Heart left ventricle (tissue), 16 donors: Measurements from ENCODE around the gene RNU1-3. TPM values are rescaled to one million over a fixed set of nuclear protein-coding genes. Genes with fewer than 3 reads are reported as not detected.
"Not testable (repeated sequence)": the region's sequence is repeated elsewhere in the genome, so short reads cannot be mapped to it uniquely, and the experiment has no call there.

ENCODE experiments used
- ATAC-seq, 4 donors: fragments of 200-7000 bp; cut with Tn5 transposase; one replicate each; pipeline ENCODE4 v1.9.1; 2020 to 2022; ENCODE audit warnings: moderate library complexity in 4 of 4, mild to moderate bottlenecking in 3 of 4, moderate number of reproducible peaks in 1 of 4
- DNase-seq, 5 donors: peaks; one replicate each; pipeline ENCODE4 v3.0.0-alpha.2; 2020
- H3K27ac ChIP-seq, 12 donors: fragments of 200-600 bp; sonication (generic) in 4 of 12; one replicate each; pipeline versions ENCODE4 v1.5.0 to v1.8.0; 2016 to 2022; ENCODE audit warnings: mild to moderate bottlenecking in 2 of 12
- H3K27me3 ChIP-seq, 9 donors: fragments of 200-600 bp; sonication (generic) in 2 of 9; one replicate each; pipeline versions ENCODE4 v1.5.1 to v1.8.0; 2016 to 2022; ENCODE audit warnings: mild to moderate bottlenecking in 3 of 9
- H3K36me3 ChIP-seq, 9 donors: fragments of 200-600 bp; sonication (generic) in 2 of 9; one replicate each; pipeline versions ENCODE4 v1.5.0 to v1.8.0; 2018 to 2022; ENCODE audit warnings: mild to moderate bottlenecking in 2 of 9
- H3K4me1 ChIP-seq, 12 donors: fragments of 200-600 bp; sonication (generic) in 4 of 12; one replicate each; pipeline versions ENCODE4 v1.5.0 to v1.8.0; 2016 to 2022; ENCODE audit warnings: mild to moderate bottlenecking in 3 of 12
- H3K4me3 ChIP-seq, 12 donors: fragments of 200-600 bp; sonication (generic) in 4 of 12; one replicate each; pipeline versions ENCODE4 v1.5.0 to v1.8.0; 2017 to 2022; ENCODE audit warnings: mild to moderate bottlenecking in 9 of 12, moderate library complexity in 4 of 12
- H3K9me3 ChIP-seq, 12 donors: fragments of 200-600 bp; sonication (generic) in 4 of 12; one replicate each; pipeline versions ENCODE4 v1.5.0 to v1.8.0; 2016 to 2022; ENCODE audit warnings: mild to moderate bottlenecking in 1 of 12
- CTCF ChIP-seq, 12 donors: fragments of 200-600 bp; sonication (generic) in 4 of 12; IDR thresholded peaks; one replicate each; pipeline versions ENCODE4 v1.5.0 to v1.8.0; 2018 to 2022; ENCODE audit warnings: antibody characterized with exemption in 12 of 12, mild to moderate bottlenecking in 5 of 12
- WGBS, 4 donors: extraction: QIAGEN DNeasy Blood & Tissue Kit in 2 of 4; methylation state at CpG; one replicate each; pipeline versions ENCODE4 v1.1.5 to v1.1.7; 2013 to 2018; 5-methylcytosine and 5-hydroxymethylcytosine counted together
- intact Hi-C, 10 donors: fragments of 100-400 bp; cut with DNase I; formaldehyde crosslinking; loops; one replicate each; pipeline versions ENCODE4 v1.11.1 to v1.14.2; 2022
- polyA plus RNA-seq, 2 donors: library from polyadenylated mRNA; stranded (reverse); fragments of 200-250 nt; gene quantifications; one replicate each; pipeline ENCODE4 v1.2.3, GENCODE V29; 2013
- total RNA-seq, 9 donors: library from RNA; depleted of rRNA in 2 of 9; stranded (reverse); fragments of >200 nt in 2 of 9; fragmentation: NEBNext Ultra II Directional in 3 of 9; extraction: Animal tissue kit (Norgen Biotek cat#: 25700) in 3 of 9; gene quantifications; one replicate each; pipeline versions ENCODE4 v1.1.0 to v1.2.4, GENCODE V29; 2016 to 2023
- donor health status: ischemic (EF 13 %, LVEDD 7.1; RV severe dilation, severe dysfunction).
- donor health status: healthy with polysubstance abuse.
- donor health status: DM: no; HTN: yes; CAD: no.
- donor health status: DM: no; HTN: no; CAD: no.
- donor health status: ischemic (EF 25% LVEDD 6.9; RV normal size, moderate dysfunction).
- donor health status: ischemic (EF 25% LVEDD 5.7; RV mildly dilated, moderate dysfunction).
- donor health status: healthy.
- donor health status: DM: yes; HTN: yes; CAD: no.
- donor health status: ischemic (EF 35%, LVEDD 5.7; RV mildly dilated, moderate dysfunction).
- donor health status: nonischemic (EF 11% LVEDD 7.7; RV severe dilation, severe dysfunction).
- donor health status: DM: yes; HTN: yes; CAD: no.
- donor health status: PGD.
- donor health status: ischemic (EF 29% LVEDD 5.4; RV normal size, mild dysfunction).
- donor health status: nonischemic (EF 23%, LVEDD 6.1; RV moderate dilation, normal function).

The RNU1-3 gene
- total and polyA plus RNA-seq, 11 donors, result 364 to 3,776 (median 2,470) TPM; not detected in 4

GRCh38 chr1:16707130-16708093 lies 40.7 kb upstream of the RNU1-3 start:
- WGBS, 4 donors, result 2 to 13% (median 7%) methylated on average over 36 to 68 of the region's 99 CpGs; no CpG with 5 or more reads in 1 of the 4 donors
- ATAC-seq, result peak in 1 of 4 donors; percentile 6
- H3K27me3 ChIP-seq, H3K4me1 ChIP-seq, DNase-seq, H3K36me3 ChIP-seq, H3K9me3 ChIP-seq, H3K27ac ChIP-seq, intact Hi-C loops: not testable (repeated sequence)
- peak in 5 of 12 donors; percentile 9 to 39 (median 16) for TF ChIP-seq CTCF (IDR thresholded peaks at IDR 0.05)
- peak overlapping the region in 2 of 12 donors; percentile 20 to 29 for H3K4me3 ChIP-seq

- DNase-seq, H3K4me3 ChIP-seq, H3K9me3 ChIP-seq, H3K4me1 ChIP-seq, intact Hi-C loops, H3K27me3 ChIP-seq, H3K27ac ChIP-seq, H3K36me3 ChIP-seq, ATAC-seq: not testable (repeated sequence)
- 72 to 92% (median 85%) methylated on average over 4 to 6 of the region's 6 CpGs for WGBS, 4 donors
Measured at GRCh38 chr1:16706302-16706701, 39.6 kb upstream of the RNU1-3 start.

- H3K9me3 ChIP-seq, intact Hi-C loops, H3K4me3 ChIP-seq, H3K36me3 ChIP-seq, DNase-seq, H3K27ac ChIP-seq, H3K4me1 ChIP-seq, ATAC-seq, H3K27me3 ChIP-seq: not testable (repeated sequence)
- WGBS, 4 donors, result 84 to 97% (median 93%) methylated on average over 5 to 12 of the region's 16 CpGs; no CpG with 5 or more reads in 1 of the 4 donors
Measured at GRCh38 chr1:16704502-16705100, 37.9 kb upstream of the RNU1-3 start.

GRCh38 chr1:16704076-16704475 lies 37.3 kb upstream of the RNU1-3 start:
- WGBS, 4 donors, result 60 to 90% (median 87%) methylated on average over 2 to 7 of the region's 13 CpGs; no CpG with 5 or more reads in 1 of the 4 donors
- H3K27ac ChIP-seq, H3K4me1 ChIP-seq, H3K27me3 ChIP-seq, H3K36me3 ChIP-seq, ATAC-seq, intact Hi-C loops, DNase-seq, H3K9me3 ChIP-seq, H3K4me3 ChIP-seq: not testable (repeated sequence)

- H3K27me3 ChIP-seq, DNase-seq, H3K4me3 ChIP-seq, H3K36me3 ChIP-seq, H3K4me1 ChIP-seq, H3K9me3 ChIP-seq, H3K27ac ChIP-seq, intact Hi-C loops: not testable (repeated sequence)
- 13 to 27% (median 22%) methylated on average over 2 to 3 of the region's 5 CpGs for WGBS, 4 donors
- ATAC-seq, result peak; percentile 39 to 79 (median 56)
Measured at GRCh38 chr1:16703602-16704001, 36.9 kb upstream of the RNU1-3 start.

GRCh38 chr1:16703141-16703540 lies 36.4 kb upstream of the RNU1-3 start:
- H3K9me3 ChIP-seq, H3K27ac ChIP-seq, DNase-seq, H3K4me3 ChIP-seq, H3K36me3 ChIP-seq, H3K4me1 ChIP-seq, intact Hi-C loops, H3K27me3 ChIP-seq: not testable (repeated sequence)
- peak; percentile 41 to 69 (median 65) for ATAC-seq
- peak in 3 of 12 donors; percentile 14 to 33 (median 20) for TF ChIP-seq CTCF (IDR thresholded peaks at IDR 0.05)
- WGBS, 4 donors, result 15 to 78% methylated on average over 1 of the region's 7 CpGs; no CpG with 5 or more reads in 2 of the 4 donors

GRCh38 chr1:16702280-16702679 lies 35.5 kb upstream of the RNU1-3 start:
- DNase-seq, H3K27me3 ChIP-seq, H3K27ac ChIP-seq, H3K4me3 ChIP-seq, intact Hi-C loops, H3K4me1 ChIP-seq, H3K9me3 ChIP-seq, ATAC-seq, H3K36me3 ChIP-seq: not testable (repeated sequence)
- 61 to 95% methylated on average over 2 to 3 of the region's 5 CpGs; no CpG with 5 or more reads in 2 of the 4 donors for WGBS, 4 donors

- H3K36me3 ChIP-seq, DNase-seq, H3K9me3 ChIP-seq, H3K4me1 ChIP-seq, H3K4me3 ChIP-seq, ATAC-seq, H3K27ac ChIP-seq, intact Hi-C loops: not testable (repeated sequence)
- peaks cover 0 to 11% (median 3%) of the 10 kb centered on the region in 9 donors for H3K27me3 ChIP-seq
- WGBS, 4 donors, result 8 to 17% methylated on average over 6 to 10 of the region's 37 CpGs; no CpG with 5 or more reads in 2 of the 4 donors
Measured at GRCh38 chr1:16701189-16701588, 34.4 kb upstream of the RNU1-3 start.
